Measurements from ENCODE around the gene GPATCH8.

The GPATCH8 gene

GRCh38 chr17:44383363-44383762, 119.8 kb downstream of the GPATCH8 start:
- no peak overlapping the region for H3K27ac ChIP-seq
- no peak for TF ChIP-seq CTCF (conservative IDR thresholded peaks at IDR 0.05)
- no peak for TF ChIP-seq ZFX (IDR thresholded peaks at IDR 0.05)

- TF ChIP-seq CTCF (conservative IDR thresholded peaks at IDR 0.05) (no peak), ZFX (IDR thresholded peaks at IDR 0.05) (no peak)
These were observed 120.3 kb downstream of the GPATCH8 start for GRCh38 chr17:44382917-44383316.

GRCh38 chr17:44381810-44382305, 121.3 kb downstream of the GPATCH8 start:
- no peak overlapping the region for H3K27ac ChIP-seq
- TF ChIP-seq CTCF (conservative IDR thresholded peaks at IDR 0.05): no peak

More at GRCh38 chr17:44382917-44383316, 120.3 kb downstream of the GPATCH8 start:
- no peak overlapping the region for H3K27ac ChIP-seq

- H3K27ac ChIP-seq: no peak overlapping the region
- TF ChIP-seq ZFX (IDR thresholded peaks at IDR 0.05): no peak
- no peak for TF ChIP-seq CTCF (conservative IDR thresholded peaks at IDR 0.05)
These were observed 122.4 kb downstream of the GPATCH8 start for GRCh38 chr17:44380767-44381166.

- no peak for TF ChIP-seq CTCF (conservative IDR thresholded peaks at IDR 0.05)
- TF ChIP-seq ZFX (IDR thresholded peaks at IDR 0.05): no peak
These were observed 123.3 kb downstream of the GPATCH8 start for GRCh38 chr17:44379887-44380286.

GRCh38 chr17:44378171-44378705, 125.0 kb downstream of the GPATCH8 start:
- TF ChIP-seq CTCF (conservative IDR thresholded peaks at IDR 0.05) (no peak), ZFX (IDR thresholded peaks at IDR 0.05) (no peak)
- H3K27ac ChIP-seq: no peak overlapping the region

More at GRCh38 chr17:44379887-44380286, 123.3 kb downstream of the GPATCH8 start:
- H3K27ac ChIP-seq: no peak overlapping the region

GRCh38 chr17:44376779-44377178, 126.4 kb downstream of the GPATCH8 start:
- TF ChIP-seq ZFX (IDR thresholded peaks at IDR 0.05): no peak
- no peak for TF ChIP-seq CTCF (conservative IDR thresholded peaks at IDR 0.05)
- no peak overlapping the region for H3K27ac ChIP-seq
